ENCODE data around the gene YWHAQ. TPM values are rescaled to one million over a fixed set of nuclear protein-coding genes. Genes with fewer than 3 reads are reported as not detected.

YWHAQ gene
- total and polyA plus RNA-seq, 9 of the 15 experiments (the other 6 are each of a cell fraction or from before 2014, with no cell fraction given), result 63.1 to 359 (median 203) TPM

GRCh38 chr2:9630736-9631552 lies at the start of gene YWHAQ (continued):
- TF ChIP-seq ZNF318 (IDR thresholded peaks at IDR 0.05; ENCODE audit: borderline replicate concordance in 1 of 2, low read depth in 1 of 2), result peak in 1 of 2 experiments; percentile 64; a peak in 1 of 4 replicates
- TF ChIP-seq ZBTB12 (CRISPR knock-in tag; IDR thresholded peaks at IDR 0.05), result peak; percentile 90
- TF ChIP-seq CBFA2T2 (conservative IDR thresholded peaks at IDR 0.05), result no peak
- no peak for TF ChIP-seq HNRNPUL1 (IDR thresholded peaks at IDR 0.05; ENCODE audit: low read length)
- no peak for TF ChIP-seq PREB (CRISPR knock-in tag; IDR thresholded peaks at IDR 0.05)
- TF ChIP-seq ZNF41 (CRISPR knock-in tag; conservative IDR thresholded peaks at IDR 0.05), result no peak
- peak; percentile 67; the same call in 1 of the 2 replicates for TF ChIP-seq RREB1 (CRISPR knock-in tag; IDR thresholded peaks at IDR 0.05)
- TF ChIP-seq SRF (CRISPR knock-in tag; IDR thresholded peaks at IDR 0.05), result no peak; a peak in 1 of 4 replicates
- peak; percentile 83 for TF ChIP-seq CHD2 (IDR thresholded peaks at IDR 0.05; ENCODE audit: low read depth, low read length)

Measured in K562 (cell line).